Ramos (cell line): ENCODE data around the gene ZNF618.
"Not testable (repeated sequence)": the region's sequence is repeated elsewhere in the genome, so short reads cannot be mapped to it uniquely, and the experiment has no call there.

ENCODE experiments used
- in situ Hi-C: fragments of 300-500 bp; cut with MboI; formaldehyde crosslinking; loops from one replicate; pipeline ENCODE4 v1.14.3; 2022; ENCODE audit warnings: low sequenced_read_pairs; ENCODE audit not compliant: unreplicated experiment

ZNF618 gene

DNA sequence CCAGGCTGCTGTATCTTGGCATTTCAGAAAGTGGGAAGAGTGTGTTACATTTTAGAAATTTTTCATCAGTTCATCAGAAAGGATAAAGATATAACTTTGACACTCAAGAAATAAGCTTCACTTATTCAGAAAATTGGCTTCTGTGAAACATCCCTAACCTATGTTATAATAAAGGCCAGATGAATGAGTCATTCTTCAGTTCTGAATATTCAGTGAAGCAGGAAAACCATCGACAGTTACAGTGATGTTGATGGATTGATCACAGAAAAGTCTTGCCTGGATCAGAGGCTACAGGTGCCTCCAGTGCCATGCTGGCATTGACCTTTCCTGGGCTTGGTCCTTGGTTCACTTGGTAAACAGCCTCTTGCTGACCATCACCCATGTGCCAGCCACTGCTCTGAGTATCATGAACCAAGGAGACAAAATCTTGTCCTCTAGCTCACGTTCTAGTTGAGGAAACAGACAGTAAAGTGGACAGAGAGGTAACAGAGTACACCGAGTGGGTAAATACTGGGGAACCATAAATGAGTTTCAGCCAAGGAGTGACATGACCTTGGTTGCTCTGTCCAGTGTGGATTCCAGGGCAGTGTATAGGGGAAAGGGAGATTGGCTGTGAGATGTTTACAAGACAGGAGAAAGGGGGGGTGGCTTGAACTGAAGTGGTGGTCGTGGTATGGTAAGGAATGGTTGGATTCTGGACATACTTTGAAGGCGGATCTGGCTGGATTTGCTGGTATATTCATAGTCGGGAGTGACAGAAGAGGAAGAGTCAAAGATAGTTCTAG, 103.4 kb downstream of the ZNF618 start:
- in situ Hi-C loops = no loop called here

DNA sequence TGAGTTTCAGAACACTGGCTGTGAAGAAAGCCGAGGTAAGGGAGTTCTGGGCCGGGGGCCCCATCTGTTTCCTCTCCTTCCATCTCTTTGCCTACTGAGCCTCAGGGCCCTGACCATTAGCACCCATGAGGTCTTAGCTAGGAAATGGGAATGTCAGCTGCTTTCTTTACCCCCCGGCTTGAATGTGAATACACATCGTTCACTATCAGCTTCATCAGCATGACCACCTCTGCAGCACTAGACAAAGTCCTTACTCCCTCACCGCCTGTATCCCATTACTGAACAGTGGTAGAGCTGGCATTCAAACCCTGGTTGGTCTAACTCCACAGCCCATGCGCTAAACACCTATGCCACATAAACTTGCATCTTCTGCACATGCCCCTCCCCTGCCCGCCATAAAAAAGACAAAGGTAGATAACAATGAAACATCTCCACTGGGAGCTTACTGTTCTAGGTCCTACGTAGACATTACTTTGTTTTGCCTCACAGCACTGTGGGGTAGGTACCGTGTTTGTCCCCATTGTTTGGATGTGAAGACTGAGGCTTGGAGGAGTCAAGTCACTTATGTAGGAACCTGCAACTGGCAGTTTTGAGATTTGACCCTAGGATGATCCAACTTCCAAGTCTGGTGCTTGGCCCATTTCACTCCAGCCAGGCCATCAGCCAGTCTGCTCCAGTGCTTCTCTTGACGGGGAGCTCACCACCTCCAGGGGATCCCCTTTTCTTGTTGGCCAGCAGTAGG, 108.7 kb downstream of the ZNF618 start:
- in situ Hi-C loops = no loop called here

DNA sequence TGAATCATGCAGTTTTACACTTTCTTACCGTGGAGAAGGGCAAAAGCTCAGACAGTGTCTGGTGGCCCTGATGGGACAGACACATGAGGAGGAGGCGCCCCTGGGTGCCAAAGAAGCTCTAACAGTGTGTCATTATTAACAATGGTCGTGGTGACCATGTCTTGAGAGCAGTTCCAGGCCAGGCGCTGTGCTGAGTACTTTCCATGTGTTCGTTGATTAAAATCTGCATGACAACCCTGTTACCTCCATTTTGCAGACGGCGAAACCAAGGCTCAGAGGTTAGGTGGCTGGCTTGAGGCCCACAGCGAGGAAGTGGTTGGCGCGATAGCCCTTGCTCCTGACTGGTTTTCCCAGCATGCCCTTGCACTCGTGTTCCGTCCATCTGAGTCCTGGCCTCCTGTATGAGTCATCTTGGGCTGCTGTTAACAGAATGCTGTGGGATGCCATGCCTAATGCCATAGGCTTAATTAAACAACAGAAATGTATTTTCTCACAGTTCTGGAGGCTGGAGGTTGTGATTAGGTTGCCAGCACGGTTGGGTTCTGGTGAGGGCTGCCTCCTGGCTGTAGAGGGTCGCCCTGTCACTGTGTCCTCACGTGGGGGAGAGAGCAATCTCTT, 110.0 kb downstream of the ZNF618 start:
- in situ Hi-C loops = no loop called here

DNA sequence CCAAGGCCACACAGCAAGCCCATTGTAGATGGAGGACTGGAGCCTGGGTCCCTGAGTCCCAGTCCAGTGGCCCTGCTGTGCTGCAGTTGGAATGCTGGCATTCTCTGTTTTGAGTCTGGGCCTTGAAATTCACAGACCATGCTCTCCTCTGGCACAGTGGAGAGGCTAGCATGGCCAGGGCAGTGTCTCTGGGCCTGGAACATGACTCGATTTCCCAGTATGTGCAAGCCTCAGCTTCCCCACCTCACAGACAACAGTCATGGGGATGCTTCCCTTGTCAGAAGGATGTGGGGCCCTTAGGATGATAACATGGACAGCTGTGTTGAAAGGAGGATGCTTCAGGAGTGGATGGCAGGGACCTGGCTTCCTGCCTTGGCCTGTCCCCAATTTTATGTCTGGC, 110.8 kb downstream of the ZNF618 start:
- in situ Hi-C loops = no loop called here

DNA sequence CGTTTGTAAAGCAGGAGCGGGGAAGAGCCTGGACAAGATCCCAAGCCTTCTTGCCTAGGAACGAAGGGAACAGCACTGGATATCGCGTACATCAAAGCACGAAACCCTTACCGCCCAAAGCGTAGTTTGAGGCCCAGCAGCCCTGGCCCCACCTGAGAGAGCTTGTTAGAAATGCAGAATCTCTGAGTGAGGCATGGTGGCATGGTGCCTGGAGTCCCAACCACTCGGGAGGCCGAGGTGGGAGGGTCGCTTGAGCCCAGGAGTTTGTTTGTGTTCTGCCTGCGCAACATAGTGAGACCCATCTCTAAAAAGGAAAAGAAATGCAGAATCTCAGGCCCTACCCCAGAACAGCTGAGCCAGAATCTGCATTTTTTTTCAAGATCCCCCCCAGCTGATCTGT, 111.4 kb downstream of the ZNF618 start:
- in situ Hi-C loops = no loop called here

DNA sequence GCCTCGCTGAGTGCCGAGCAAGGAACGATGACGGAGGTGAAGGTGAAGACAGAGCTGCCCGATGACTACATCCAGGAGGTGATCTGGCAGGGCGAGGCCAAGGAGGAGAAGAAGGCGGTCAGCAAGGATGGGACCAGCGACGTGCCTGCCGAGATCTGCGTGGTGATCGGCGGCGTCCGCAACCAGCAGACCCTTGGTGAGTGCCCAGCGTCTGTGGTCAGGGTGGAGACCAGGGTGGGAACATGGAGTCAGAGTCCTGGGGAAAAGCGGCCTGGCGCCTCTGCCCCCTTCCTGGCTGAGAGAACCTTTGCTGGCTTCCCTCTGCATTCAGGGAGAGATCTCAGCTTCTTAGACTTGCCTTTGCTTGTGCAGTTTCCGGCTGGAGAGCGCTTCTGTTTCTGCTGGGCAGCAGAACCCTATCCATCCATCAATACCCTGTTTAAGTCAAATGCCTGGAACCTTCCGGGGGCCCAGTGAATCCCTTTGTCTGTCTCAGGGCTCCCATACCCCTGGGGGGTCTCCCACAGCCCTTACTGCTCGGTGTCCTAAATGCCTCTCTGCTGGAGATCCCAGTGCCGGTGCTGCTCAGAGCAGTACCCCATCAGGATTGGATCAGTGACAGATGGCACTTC, 112.4 kb downstream of the ZNF618 start:
- in situ Hi-C loops = no loop called here

DNA sequence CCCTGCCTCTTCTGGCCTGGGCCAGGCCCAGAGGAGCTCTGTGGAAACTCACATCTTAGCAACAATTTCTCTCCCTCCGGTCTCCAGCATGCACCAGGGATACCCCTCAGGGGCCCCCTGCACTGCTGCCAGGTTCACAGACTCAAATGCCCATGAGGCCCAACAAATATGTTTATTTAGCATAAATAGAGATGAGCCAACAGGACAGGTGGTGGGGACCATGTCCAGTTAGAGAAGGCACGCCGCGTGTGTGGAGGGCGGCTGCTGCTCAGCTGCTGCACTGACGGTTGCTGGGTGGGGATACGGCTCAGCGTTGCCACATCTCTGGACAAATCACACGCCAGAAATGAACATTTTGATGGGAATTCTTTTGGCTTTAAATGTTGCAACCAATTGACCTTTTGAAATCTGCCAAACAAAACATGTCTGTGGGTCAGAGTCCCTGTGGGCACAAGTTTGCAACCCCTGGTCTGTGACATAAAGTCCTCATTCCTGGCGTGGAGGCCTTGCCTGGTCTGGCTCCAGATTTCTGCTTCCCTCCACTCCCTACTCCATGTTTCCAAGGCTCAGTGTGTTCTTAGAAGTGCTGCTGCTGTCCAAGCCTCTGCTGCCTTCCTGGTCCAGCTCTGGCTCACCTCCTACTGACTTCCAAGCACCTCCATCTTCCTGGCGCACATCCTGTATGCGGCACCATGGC, 113.1 kb downstream of the ZNF618 start:
- in situ Hi-C loops = no loop called here

DNA sequence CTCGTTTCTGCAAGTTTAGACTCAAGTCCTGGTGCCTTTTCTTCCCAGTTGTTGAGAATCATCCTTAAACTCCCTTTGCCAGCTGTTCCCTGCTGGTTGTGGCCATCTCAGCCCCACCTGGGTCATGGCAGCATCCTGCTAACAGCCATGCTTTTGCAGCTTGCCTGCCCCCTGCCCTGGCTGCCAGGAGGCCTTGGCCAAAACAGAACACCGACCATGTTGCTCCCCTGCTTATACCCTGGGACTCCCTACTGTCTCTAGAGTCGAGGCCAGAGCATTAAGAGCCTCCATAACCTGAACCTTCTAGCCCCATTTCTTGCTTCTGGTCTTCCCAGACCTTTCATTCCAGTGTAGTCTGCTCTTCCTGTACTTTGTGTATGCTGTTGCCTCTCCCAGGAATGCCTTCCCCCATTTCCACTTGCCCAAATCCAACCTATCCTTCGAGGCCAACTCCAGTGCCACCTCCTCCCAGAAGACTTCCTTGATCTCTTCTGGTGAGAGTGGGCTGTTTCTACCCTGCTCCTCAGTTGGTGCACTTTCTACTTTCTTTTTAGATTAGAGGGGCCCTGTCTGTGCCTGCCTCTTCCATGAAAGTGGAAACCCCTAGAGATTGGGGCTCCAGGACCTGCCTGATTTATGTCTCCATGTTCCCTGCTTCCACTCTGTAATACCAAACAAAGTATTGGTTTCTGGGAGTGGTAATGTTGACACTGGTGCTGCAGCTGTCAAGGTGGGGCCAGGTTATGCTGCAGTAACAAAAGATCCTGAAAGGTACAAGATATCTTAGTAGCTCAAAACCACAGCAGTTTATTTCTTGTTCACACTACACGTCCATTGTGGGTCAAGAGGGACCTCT, 113.8 kb downstream of the ZNF618 start:
- in situ Hi-C loops = no loop called here

DNA sequence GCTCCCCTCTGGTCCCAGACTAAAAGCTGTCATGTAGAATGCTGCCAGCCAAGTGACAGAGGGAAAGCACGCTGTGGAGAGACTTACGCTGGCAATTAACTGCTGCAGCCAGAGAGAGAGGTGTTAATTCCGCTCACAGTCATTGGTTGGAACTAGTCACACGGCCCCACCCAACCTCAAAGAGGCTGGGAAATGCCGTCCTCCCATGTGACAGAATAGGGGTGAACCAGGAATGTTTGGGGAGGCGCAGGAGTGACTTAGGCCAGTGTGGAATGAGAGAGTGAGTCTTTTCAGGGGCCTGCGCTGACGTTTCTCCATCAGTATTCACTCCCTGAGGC, 114.4 kb downstream of the ZNF618 start:
- in situ Hi-C loops = no loop called here

DNA sequence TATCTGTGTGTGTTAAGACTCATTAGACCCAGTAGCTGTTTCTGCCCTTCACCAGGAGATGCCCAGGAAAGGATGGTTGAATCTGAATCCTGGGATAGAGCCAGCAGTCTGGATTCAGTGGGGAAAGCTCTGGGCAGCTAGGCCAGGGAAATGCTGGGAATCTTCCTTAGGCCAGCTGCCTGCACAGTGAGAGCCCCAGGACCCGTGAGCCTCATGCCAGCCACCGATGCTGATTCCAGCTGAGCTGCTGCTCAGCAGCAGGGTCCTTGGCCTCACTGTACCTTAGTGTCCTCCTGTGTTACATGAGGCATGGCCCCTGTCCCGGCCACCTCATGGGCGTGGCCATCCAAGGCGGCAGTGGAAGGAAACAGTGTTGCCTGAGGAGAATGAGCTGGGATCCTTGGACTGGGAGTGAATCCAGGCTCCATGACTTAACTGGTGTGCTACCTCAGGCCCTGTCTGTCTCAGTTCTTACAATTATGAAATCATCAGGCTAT, 114.9 kb downstream of the ZNF618 start:
- in situ Hi-C loops = no loop called here

DNA sequence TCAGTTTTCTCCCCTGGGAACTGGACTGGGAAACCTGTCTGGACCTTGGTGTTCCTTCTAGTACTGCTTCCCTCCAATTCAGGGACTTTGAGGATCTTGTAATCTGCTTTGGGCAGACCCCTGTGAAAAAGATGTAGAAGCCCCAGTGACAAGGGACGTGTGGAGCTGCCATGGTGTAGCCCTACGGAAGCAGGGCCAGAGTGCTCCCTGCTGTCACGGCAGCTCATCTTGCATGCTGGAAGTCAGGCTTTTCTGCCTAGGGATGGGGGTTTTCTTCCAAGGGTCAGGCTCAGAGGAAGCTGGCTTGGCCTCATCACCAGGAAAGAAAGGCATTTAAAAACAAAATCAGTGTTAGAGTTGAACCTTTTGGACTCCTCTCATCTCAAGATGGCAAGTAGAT, 115.6 kb downstream of the ZNF618 start:
- in situ Hi-C loops = no loop called here

DNA sequence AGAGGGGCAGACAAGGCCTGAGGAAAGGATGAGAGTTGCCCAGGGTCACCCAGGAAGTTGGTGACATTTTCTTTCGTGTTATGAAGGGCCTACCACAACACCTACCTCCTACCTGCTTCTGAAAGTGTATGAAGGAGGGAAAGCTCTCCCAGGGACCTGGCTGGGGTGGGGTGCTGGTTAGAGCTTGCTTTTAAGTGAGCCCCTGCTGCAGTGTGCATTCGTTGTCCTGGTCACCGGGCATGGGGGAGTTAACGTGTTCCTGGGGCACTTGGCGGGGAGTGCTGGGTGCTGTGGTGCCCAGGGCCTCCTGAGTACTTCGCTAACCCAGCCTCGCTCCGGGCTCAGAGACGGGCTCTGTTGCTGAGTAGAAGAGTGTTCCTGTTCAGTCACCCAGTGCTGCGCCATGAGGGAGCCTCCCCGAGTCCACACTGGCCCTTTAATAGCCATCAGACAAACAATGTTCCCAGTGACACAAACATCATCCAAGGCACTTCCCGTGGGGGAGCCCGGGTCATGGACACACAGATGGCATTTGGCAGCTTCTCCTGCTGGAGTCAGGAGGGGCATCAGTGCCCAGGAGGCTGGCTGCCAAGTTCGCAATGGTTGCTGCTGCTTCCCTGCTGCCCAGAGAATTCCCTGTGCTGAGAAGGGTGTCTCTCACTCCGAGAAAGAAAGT, 116.3 kb downstream of the ZNF618 start:
- in situ Hi-C loops = no loop called here

DNA sequence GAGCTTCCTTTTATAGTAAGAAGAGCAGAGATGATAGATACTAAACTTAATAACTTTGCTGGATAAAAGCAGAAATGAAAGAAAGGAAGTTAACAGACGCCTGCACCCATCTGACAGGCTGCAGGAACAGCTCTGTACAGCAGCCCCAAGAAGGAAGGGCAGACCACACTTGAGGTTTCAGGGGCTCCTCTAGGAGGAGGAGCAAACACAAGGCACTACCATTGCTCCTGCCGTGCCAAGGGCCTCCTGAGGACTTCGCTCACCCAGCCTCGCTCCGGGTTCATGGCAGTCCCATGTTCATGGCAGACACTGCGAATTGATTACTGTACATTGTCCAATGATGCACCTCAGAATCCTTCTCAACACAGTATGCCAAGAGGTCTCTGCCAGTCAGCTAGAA, 116.9 kb downstream of the ZNF618 start:
- in situ Hi-C loops = no loop called here

DNA sequence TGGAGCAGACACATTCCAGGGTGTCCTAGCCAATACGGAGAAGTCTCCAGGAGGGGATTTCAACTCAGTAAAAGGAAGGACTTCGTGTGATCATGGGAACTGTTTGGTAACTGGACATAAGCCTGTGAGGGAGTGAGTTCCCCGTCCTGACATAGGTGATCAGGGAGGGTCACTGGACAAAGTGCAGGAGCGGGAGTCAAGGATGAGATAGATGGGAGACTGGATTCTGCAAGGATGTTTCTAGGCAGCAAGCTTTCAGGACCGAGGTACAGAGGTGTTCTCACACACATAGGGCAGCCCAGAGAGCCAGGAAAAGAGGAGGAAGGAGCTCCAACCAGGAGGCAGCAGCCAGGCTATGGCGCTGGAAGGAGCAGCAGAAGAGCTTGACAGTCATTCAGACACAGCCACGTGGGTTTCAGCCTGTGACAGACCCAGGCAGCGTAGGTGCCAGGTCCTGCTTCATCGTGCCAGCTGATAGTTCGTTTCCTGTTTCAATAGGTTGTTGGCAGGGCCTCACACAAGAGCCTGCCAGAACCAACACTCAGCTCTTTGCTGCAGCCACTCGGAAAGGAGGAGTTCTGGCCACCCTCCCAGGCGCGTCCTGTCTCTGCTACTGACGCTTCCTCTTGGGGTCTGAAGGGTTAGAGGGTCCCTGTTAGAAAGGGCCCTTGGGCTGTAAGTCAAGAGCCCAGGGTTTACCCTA, 117.9 kb downstream of the ZNF618 start:
- in situ Hi-C loops = no loop called here

DNA sequence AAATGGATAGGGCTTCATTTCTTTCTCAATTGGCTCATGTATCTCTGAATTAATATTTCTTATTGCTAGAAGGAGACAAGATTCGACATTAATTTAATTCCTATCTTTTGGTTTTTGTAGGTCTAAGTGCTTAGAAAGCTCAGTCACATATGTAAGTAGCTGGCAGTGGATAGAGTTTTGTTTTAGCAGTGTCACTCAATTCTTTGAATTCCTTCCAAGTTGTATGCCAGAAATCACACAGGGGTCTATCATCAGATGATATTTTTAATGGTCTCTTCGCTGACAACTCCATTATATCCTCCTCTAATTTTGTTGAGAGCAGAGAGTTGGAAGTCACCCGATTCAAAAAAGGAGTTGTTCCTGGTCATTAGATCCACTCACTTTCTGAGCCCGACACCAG, 119.3 kb downstream of the ZNF618 start:
- in situ Hi-C loops = no loop called here

DNA sequence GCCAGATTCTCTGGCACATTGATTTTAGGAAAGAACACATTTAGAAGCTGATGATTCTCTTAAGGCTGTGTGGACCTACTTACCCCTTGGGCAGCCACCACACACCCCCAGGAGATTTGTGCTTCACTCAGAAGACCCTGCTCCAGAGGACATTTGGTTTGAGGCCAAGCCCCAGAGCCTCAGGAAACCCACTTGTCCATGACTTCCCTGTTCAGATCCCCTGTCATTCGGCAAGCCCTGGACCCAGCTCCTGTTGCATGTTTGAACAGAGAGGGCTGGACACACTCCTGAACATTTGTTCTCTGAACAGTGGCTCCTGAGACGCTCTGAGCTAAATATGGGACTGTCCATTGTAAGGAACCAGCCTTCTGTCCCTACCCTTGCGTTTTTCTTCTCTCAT, 119.9 kb downstream of the ZNF618 start:
- in situ Hi-C loops = no loop called here

DNA sequence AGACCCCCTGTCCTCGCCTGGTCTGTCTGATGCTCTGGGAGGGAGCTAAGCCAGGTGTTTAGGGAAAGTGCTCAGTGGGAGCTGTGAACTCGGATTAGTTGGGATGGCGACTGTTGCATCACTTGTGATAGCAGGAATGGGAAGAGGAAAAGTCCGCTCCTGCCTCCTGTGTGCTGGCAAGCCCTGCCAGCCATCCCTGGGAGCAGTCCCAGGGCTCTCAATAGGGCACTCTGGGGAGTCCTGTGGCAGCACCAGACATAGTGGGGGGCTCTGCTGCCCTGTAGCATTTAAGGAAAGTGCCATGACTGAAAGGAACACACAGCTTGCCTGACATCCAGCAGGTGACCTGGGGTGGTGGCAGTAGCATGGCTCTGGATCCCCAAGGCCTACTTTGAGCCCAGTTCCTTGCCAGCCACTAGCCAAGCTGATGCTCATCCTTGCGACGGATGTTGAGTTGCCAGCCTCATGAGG, 120.5 kb downstream of the ZNF618 start:
- in situ Hi-C loops = no loop called here

DNA sequence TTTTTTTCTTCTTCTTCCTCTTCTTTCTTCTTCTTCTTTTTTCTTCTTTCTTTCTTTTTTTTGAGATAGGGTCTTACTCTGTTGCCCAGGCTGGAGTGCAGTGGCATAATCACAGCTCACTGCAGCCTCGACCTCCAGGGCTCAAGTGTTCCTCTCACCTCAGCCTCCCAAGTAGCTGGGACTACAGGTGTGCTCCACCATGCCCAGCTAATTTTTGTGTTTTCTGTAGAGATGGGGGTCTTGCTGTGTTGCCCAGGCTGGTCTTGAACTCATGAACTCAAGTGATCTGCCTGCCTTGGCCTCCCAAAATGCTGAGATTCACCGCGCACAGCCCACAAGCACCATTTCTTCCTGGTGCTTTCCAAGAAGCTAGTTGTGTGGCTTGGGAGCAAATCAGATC, 121.0 kb downstream of the ZNF618 start:
- in situ Hi-C loops = not testable (repeated sequence)
